Colonic mucosa (tissue), 4 donors: ENCODE results near the gene SRSF7. TPM values are rescaled to one million over a fixed set of nuclear protein-coding genes. Genes with fewer than 3 reads are reported as not detected.
A peak's percentile ranks its signal among the peaks of the same experiment; 100 is the strongest.
"Not testable (repeated sequence)": the region's sequence is repeated elsewhere in the genome, so short reads cannot be mapped to it uniquely, and the experiment has no call there.

Experiments
- DNase-seq: peaks from one replicate; pipeline ENCODE4 v3.0.0-alpha.2; 2020
- H3K27ac ChIP-seq: fragments of 200-600 bp; one replicate; pipeline ENCODE4 v1.8.0; 2021
- H3K27me3 ChIP-seq: fragments of 200-600 bp; one replicate; pipeline ENCODE4 v1.8.0; 2021
- H3K36me3 ChIP-seq: fragments of 200-600 bp; one replicate; pipeline ENCODE4 v1.8.0; 2021
- H3K4me1 ChIP-seq: fragments of 200-600 bp; one replicate; pipeline ENCODE4 v1.8.0; 2021; ENCODE audit warnings: mild to moderate bottlenecking
- H3K4me3 ChIP-seq: fragments of 200-600 bp; one replicate; pipeline ENCODE4 v1.8.0; 2021
- H3K9ac ChIP-seq, 2 donors: one replicate each; pipeline ENCODE4 v1.7.0; 2013; ENCODE audit warnings: control low read depth in 2 of 2, low read depth in 2 of 2, low read length in 2 of 2
- H3K9me3 ChIP-seq: fragments of 200-600 bp; one replicate; pipeline ENCODE4 v1.8.0; 2021
- intact Hi-C: fragments of 100-400 bp; cut with DNase I; formaldehyde crosslinking; loops from one replicate; pipeline ENCODE4 v1.14.1; 2022
- total RNA-seq, 2 donors: library from RNA; stranded (reverse); fragmentation: NEBNext Ultra II Directional in 1 of 2; extraction: Animal tissue kit (Norgen Biotek cat#: 25700) in 1 of 2; gene quantifications; one replicate each; pipeline ENCODE4 v1.2.1, GENCODE V29; 2021
- TF ChIP-seq, protein P1 (sequence below): fragments of 200-600 bp; IDR thresholded peaks from one replicate; pipeline ENCODE4 v1.8.0; 2022; ENCODE audit warnings: antibody characterized with exemption, mild to moderate bottlenecking
- donor health status: healthy.
- donor health status: DM: no; HTN: no; CAD: no.
- donor health status: DM: no; HTN: no; CAD: no.

Gene SRSF7
- total RNA-seq, 2 donors from 2014 or later: 119 to 157 TPM

GRCh38 chr2:38704664-38705063 lies 46.5 kb downstream of the SRSF7 start:
- intact Hi-C loops: no loop called here
- Histone ChIP-seq H3K4me3 (no peak overlapping the region), H3K9me3 (no peaks in the 10 kb centered on the region), H3K9ac (no peak overlapping the region), H3K4me1 (no peaks in the 10 kb centered on the region), H3K27ac (no peak overlapping the region), H3K27me3 (no peaks in the 10 kb centered on the region), H3K36me3 (no peaks in the 10 kb centered on the region)
- TF ChIP-seq, protein P1, sequence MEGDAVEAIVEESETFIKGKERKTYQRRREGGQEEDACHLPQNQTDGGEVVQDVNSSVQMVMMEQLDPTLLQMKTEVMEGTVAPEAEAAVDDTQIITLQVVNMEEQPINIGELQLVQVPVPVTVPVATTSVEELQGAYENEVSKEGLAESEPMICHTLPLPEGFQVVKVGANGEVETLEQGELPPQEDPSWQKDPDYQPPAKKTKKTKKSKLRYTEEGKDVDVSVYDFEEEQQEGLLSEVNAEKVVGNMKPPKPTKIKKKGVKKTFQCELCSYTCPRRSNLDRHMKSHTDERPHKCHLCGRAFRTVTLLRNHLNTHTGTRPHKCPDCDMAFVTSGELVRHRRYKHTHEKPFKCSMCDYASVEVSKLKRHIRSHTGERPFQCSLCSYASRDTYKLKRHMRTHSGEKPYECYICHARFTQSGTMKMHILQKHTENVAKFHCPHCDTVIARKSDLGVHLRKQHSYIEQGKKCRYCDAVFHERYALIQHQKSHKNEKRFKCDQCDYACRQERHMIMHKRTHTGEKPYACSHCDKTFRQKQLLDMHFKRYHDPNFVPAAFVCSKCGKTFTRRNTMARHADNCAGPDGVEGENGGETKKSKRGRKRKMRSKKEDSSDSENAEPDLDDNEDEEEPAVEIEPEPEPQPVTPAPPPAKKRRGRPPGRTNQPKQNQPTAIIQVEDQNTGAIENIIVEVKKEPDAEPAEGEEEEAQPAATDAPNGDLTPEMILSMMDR: no peak
- DNase-seq: no peak

DNA sequence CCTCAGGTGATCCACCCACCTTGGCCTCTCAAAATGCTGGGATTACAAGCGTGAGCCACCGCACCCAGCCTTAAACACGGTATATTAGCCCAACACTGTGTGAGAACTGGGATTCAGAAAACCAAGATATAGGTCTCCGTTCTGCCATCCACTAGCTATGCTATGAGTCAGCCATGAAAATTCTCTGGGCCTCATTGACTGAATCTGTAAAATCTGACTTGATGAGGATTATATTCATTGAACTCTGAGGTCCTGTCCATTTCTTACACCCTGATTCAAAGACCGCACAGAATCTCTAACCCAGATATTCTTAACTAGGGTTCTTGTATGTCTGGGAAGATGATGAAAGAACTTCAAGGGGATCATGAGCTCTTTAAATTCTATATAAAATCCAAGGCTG lies 47.8 kb downstream of the SRSF7 start:
- H3K4me3 ChIP-seq, H3K36me3 ChIP-seq, DNase-seq, H3K9ac ChIP-seq, H3K27me3 ChIP-seq, H3K4me1 ChIP-seq, H3K27ac ChIP-seq, H3K9me3 ChIP-seq, intact Hi-C loops: not testable (repeated sequence)

GRCh38 chr2:38702413-38702812 lies 48.7 kb downstream of the SRSF7 start:
- intact Hi-C loops: no loop called here

DNA sequence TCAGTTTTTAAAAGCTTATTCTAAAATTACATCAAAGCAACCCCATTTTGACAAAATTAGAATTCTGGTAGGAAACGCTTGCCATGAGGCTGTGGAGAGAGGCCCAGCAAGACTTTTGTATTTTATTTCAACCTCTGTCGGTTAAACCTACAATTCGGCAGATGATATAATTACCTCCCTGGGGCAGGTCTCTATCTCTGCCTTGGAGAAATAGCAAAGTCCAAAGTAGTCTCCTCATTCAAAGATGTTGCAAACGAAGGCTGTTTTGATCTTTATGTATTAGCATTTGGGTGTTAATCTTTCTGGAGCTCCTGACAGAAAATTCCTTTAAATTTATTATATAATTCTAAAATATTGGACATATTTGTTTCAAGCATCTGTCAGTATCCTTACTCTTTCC lies 49.6 kb downstream of the SRSF7 start:
- TF ChIP-seq, protein P1: no peak
- intact Hi-C loops: no loop called here
- Histone ChIP-seq H3K9me3 (no peaks in the 10 kb centered on the region), H3K4me3 (no peak overlapping the region), H3K4me1 (no peaks in the 10 kb centered on the region), H3K27ac (no peak overlapping the region), H3K36me3 (no peaks in the 10 kb centered on the region), H3K27me3 (no peaks in the 10 kb centered on the region), H3K9ac (no peak overlapping the region)
- DNase-seq: no peak

More at GRCh38 chr2:38702413-38702812, 48.7 kb downstream of the SRSF7 start:
- Histone ChIP-seq H3K27ac (no peak overlapping the region), H3K27me3 (no peaks in the 10 kb centered on the region), H3K9me3 (no peaks in the 10 kb centered on the region), H3K4me1 (no peaks in the 10 kb centered on the region), H3K4me3 (no peak overlapping the region), H3K36me3 (no peaks in the 10 kb centered on the region), H3K9ac (no peak overlapping the region)
- TF ChIP-seq, protein P1: no peak
- DNase-seq: no peak

DNA sequence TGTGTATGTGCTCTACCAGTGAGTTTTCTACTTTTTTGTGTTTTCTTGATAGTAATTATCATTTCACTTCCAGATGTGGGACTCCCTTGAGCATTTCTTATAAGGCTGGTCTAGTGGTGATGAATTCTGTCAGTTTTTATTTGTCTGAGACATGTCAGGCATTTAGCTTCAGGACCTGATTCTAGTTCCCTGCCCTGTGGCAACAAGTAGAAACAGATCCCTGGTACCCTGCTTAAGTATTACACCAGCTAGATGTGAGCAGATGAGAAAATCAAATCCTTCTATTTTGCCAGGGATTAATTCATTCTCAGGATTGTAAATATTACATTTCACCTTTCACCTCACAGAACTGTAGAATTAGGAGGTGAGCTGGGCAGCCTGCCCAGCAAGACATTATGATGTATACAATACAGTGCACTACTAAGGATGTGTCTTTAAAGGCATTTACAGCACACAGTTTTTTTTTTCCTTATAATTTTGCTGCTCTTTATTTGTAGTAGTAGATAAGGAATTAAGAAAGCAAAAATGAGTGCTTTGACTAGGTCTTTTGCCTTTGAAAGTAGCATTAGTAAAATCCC lies 50.2 kb downstream of the SRSF7 start:
- no peaks in the 10 kb centered on the region for H3K36me3 ChIP-seq
- TF ChIP-seq, protein P1: no peak
- no peaks in the 10 kb centered on the region for H3K4me1 ChIP-seq
- intact Hi-C loops: no loop called here
- H3K9me3 ChIP-seq: no peaks in the 10 kb centered on the region
- H3K27me3 ChIP-seq: no peaks in the 10 kb centered on the region
- no peak overlapping the region for H3K4me3 ChIP-seq
- no peak overlapping the region for H3K27ac ChIP-seq
- no peak overlapping the region for H3K9ac ChIP-seq
- peak; percentile 47 for DNase-seq

- DNase-seq: no peak
- Histone ChIP-seq H3K4me1 (no peaks in the 10 kb centered on the region), H3K27me3 (no peaks in the 10 kb centered on the region), H3K36me3 (no peaks in the 10 kb centered on the region), H3K4me3 (no peak overlapping the region), H3K9me3 (no peaks in the 10 kb centered on the region), H3K9ac (no peak overlapping the region), H3K27ac (no peak overlapping the region)
- intact Hi-C loops: no loop called here
- TF ChIP-seq, protein P1: no peak
These were observed 50.9 kb downstream of the SRSF7 start for GRCh38 chr2:38700113-38700785.
